ENCODE measurements around the gene KIAA2012. TPM values are rescaled to one million over a fixed set of nuclear protein-coding genes. Genes with fewer than 3 reads are reported as not detected.

KIAA2012 gene
- total and polyA plus RNA-seq, 5 donors from 2014 or later = not detected

Other genes with a start within 250 kb of the KIAA2012 start
- gene FZD7, start 39.4 kb upstream of the KIAA2012 start, total RNA-seq = 0.42 TPM
- gene FZD7, start 39.4 kb upstream of the KIAA2012 start, polyA plus RNA-seq = under 1 TPM in 1 of 4 donors, not detected in 3; 0.09 TPM
- gene SUMO1, start 165.3 kb downstream of the KIAA2012 start, total RNA-seq = 84.8 TPM
- 100 to 1,000 TPM; 170 to 254 (median 192) TPM for gene SUMO1, start 165.3 kb downstream of the KIAA2012 start, polyA plus RNA-seq
- gene NOP58, start 192.5 kb downstream of the KIAA2012 start, total RNA-seq = 312 TPM
- gene NOP58, start 192.5 kb downstream of the KIAA2012 start, polyA plus RNA-seq = 10 to 100 TPM; 79.2 to 99.4 (median 94.9) TPM

All from CD4-positive, CD25-positive, alpha-beta regulatory T cell (primary cell).